Liver (tissue), 9 donors: ENCODE measurements around the gene HPCAL4. TPM values are rescaled to one million over a fixed set of nuclear protein-coding genes. Genes with fewer than 3 reads are reported as not detected.

Source experiments
- DNase-seq: peaks from one replicate; pipeline ENCODE4 v3.0.0-alpha.2; 2017; ENCODE audit warnings: low spot score
- H3K27ac ChIP-seq, 2 donors: one replicate each; pipeline ENCODE4 v1.7.0; 2013; ENCODE audit warnings: inconsistent platforms in 2 of 2, low read length in 2 of 2, control low read depth in 1 of 2, low read depth in 1 of 2, mild to moderate bottlenecking in 1 of 2
- H3K27me3 ChIP-seq, 4 donors: one replicate each; pipeline versions ENCODE4 v1.6.1 to v1.7.0; 2013; ENCODE audit warnings: low read length in 3 of 4, inconsistent platforms in 1 of 4, mild to moderate bottlenecking in 1 of 4, moderate library complexity in 1 of 4; ENCODE audit not compliant: control insufficient read depth in 4 of 4, insufficient read depth in 4 of 4
- H3K36me3 ChIP-seq, 4 donors: one replicate each; pipeline versions ENCODE4 v1.6.1 to v1.7.0; 2013; ENCODE audit warnings: low read length in 3 of 4, mild to moderate bottlenecking in 3 of 4, low read depth in 1 of 4, moderate library complexity in 1 of 4; ENCODE audit not compliant: control insufficient read depth in 4 of 4, insufficient read depth in 3 of 4
- H3K4me1 ChIP-seq, 4 donors: one replicate each; pipeline versions ENCODE4 v1.6.1 to v1.7.0; 2013; ENCODE audit warnings: low read length in 3 of 4, mild to moderate bottlenecking in 3 of 4, moderate library complexity in 1 of 4; ENCODE audit not compliant: control insufficient read depth in 4 of 4, insufficient read depth in 4 of 4
- H3K4me3 ChIP-seq, 3 donors: one replicate each; pipeline versions ENCODE4 v1.6.1 to v1.7.0; 2013; ENCODE audit warnings: low read length in 3 of 3, control low read depth in 1 of 3, low read depth in 1 of 3, mild to moderate bottlenecking in 1 of 3
- H3K9ac ChIP-seq, 2 donors: one replicate each; pipeline ENCODE4 v1.7.0; 2013; ENCODE audit warnings: low read length in 2 of 2, mild to moderate bottlenecking in 2 of 2, moderate library complexity in 2 of 2, control low read depth in 1 of 2, low read depth in 1 of 2
- H3K9me3 ChIP-seq, 4 donors: one replicate each; pipeline versions ENCODE4 v1.6.1 to v1.7.0; 2013; ENCODE audit warnings: low read length in 3 of 4; ENCODE audit not compliant: control insufficient read depth in 4 of 4
- ATF3 ChIP-seq: IDR thresholded peaks from 2 replicates; pipeline ENCODE4 v1.6.1; 2016; ENCODE audit warnings: antibody characterized with exemption
- CTCF ChIP-seq: fragments of 150-350 bp; IDR thresholded peaks from 2 replicates; pipeline ENCODE4 v1.5.1; 2017; ENCODE audit warnings: improper control_type of control experiment, low read depth, low read length; ENCODE audit not compliant: missing input control
- EGR1 ChIP-seq, 2 donors: IDR thresholded peaks; 2 replicates each; pipeline ENCODE4 v1.6.1; 2016 to 2018; ENCODE audit warnings: antibody characterized with exemption in 2 of 2, low read depth in 2 of 2
- FOXA1 ChIP-seq: IDR thresholded peaks from 2 replicates; pipeline ENCODE4 v1.6.1; 2016; ENCODE audit warnings: antibody characterized with exemption
- FOXA2 ChIP-seq: IDR thresholded peaks from 2 replicates; pipeline ENCODE4 v1.6.1; 2016; ENCODE audit warnings: antibody characterized with exemption
- GABPA ChIP-seq, 2 donors: IDR thresholded peaks in 1 of 2; conservative IDR thresholded peaks in 1 of 2; 2 replicates each; pipeline ENCODE4 v1.6.1; 2016; ENCODE audit warnings: antibody characterized with exemption in 2 of 2, mild to moderate bottlenecking in 1 of 2, moderate library complexity in 1 of 2
- HNF4A ChIP-seq, 2 donors: conservative IDR thresholded peaks; 2 replicates each; pipeline ENCODE4 v1.6.1; 2016; ENCODE audit warnings: antibody characterized with exemption in 2 of 2, mild to moderate bottlenecking in 2 of 2
- HNF4G ChIP-seq: IDR thresholded peaks from 2 replicates; pipeline ENCODE4 v1.6.1; 2016; ENCODE audit warnings: antibody characterized with exemption
- JUND ChIP-seq, 2 donors: IDR thresholded peaks; 2 replicates each; pipeline ENCODE4 v1.6.1; 2016; ENCODE audit warnings: antibody characterized with exemption in 2 of 2
- MAX ChIP-seq: IDR thresholded peaks from 2 replicates; pipeline ENCODE4 v1.6.1; 2016; ENCODE audit warnings: antibody characterized with exemption
- NR2F2 ChIP-seq: IDR thresholded peaks from 2 replicates; pipeline ENCODE4 v1.6.1; 2016; ENCODE audit warnings: antibody characterized with exemption
- RAD21 ChIP-seq, 2 donors: IDR thresholded peaks; 2 replicates each; pipeline ENCODE4 v1.6.1; 2016; ENCODE audit warnings: antibody characterized with exemption in 2 of 2, mild to moderate bottlenecking in 2 of 2
- RXRA ChIP-seq, 2 donors: IDR thresholded peaks; 2 replicates each; pipeline ENCODE4 v1.6.1; 2017 to 2018; ENCODE audit warnings: antibody characterized with exemption in 2 of 2, mild to moderate bottlenecking in 1 of 2
- SP1 ChIP-seq: IDR thresholded peaks from 2 replicates; pipeline ENCODE4 v1.6.1; 2018; ENCODE audit warnings: antibody characterized with exemption, mild to moderate bottlenecking
- TAF1 ChIP-seq: conservative IDR thresholded peaks from 2 replicates; pipeline ENCODE4 v1.6.1; 2016; ENCODE audit warnings: antibody characterized with exemption, mild to moderate bottlenecking
- YY1 ChIP-seq: IDR thresholded peaks from 2 replicates; pipeline ENCODE4 v1.6.1; 2016; ENCODE audit warnings: antibody characterized with exemption, mild to moderate bottlenecking
- WGBS: extraction: QIAGEN DNeasy Blood & Tissue Kit; methylation state at CpG from one replicate; pipeline ENCODE4 v1.1.7; 2013; 5-methylcytosine and 5-hydroxymethylcytosine counted together
- polyA plus RNA-seq, 2 donors: library from polyadenylated mRNA; stranded (reverse) in 1 of 2; unstranded in 1 of 2; fragments of 200-250 nt in 1 of 2; fragments of >200 nt in 1 of 2; fragmentation: Nextera tagmentation in 1 of 2; extraction: Ambion mirVana in 1 of 2; gene quantifications; one replicate each; pipeline versions ENCODE4 v1.2.1 to v1.2.3, GENCODE V29; 2013 to 2015
- total RNA-seq, 2 donors: library from RNA; depleted of rRNA; stranded (reverse); fragments of >200 nt; gene quantifications; one replicate each; pipeline ENCODE4 v1.2.3, GENCODE V29; 2014
- TF ChIP-seq, protein P1 (sequence below): IDR thresholded peaks from 2 replicates; pipeline ENCODE4 v1.6.1; 2016; ENCODE audit warnings: antibody characterized with exemption, mild to moderate bottlenecking
- TF ChIP-seq, protein P2 (sequence below): IDR thresholded peaks from 2 replicates; pipeline ENCODE4 v1.6.1; 2016; ENCODE audit warnings: antibody characterized with exemption
- donor health status: healthy.
- donor health status: healthy.
- donor health status: healthy.
- donor health status: healthy.
- donor health status: healthy.

Gene HPCAL4
- total and polyA plus RNA-seq, 4 donors, result not detected

GRCh38 chr1:39678889-39679288 is 12.3 kb downstream of the HPCAL4 start:
- no peak overlapping the region for H3K27ac ChIP-seq
- no peak overlapping the region for H3K4me3 ChIP-seq
- TF ChIP-seq ATF3 (no peak), YY1 (no peak), RAD21 (IDR thresholded peaks at IDR 0.05) (no peak), RXRA (IDR thresholded peaks at IDR 0.05) (no peak), FOXA1 (no peak), SP1 (no peak), CTCF (no peak), HNF4A (conservative IDR thresholded peaks at IDR 0.05) (no peak), TAF1 (no peak), EGR1 (IDR thresholded peaks at IDR 0.05; ENCODE audit: low read depth in 2 of 2) (no peak), MAX (no peak), HNF4G (no peak), FOXA2 (no peak), NR2F2 (no peak), GABPA (IDR thresholded peaks at IDR 0.05 in 1 of 2, conservative IDR thresholded peaks at IDR 0.05 in 1 of 2) (no peak), JUND (IDR thresholded peaks at IDR 0.05) (no peak)
- TF ChIP-seq, protein P1, sequence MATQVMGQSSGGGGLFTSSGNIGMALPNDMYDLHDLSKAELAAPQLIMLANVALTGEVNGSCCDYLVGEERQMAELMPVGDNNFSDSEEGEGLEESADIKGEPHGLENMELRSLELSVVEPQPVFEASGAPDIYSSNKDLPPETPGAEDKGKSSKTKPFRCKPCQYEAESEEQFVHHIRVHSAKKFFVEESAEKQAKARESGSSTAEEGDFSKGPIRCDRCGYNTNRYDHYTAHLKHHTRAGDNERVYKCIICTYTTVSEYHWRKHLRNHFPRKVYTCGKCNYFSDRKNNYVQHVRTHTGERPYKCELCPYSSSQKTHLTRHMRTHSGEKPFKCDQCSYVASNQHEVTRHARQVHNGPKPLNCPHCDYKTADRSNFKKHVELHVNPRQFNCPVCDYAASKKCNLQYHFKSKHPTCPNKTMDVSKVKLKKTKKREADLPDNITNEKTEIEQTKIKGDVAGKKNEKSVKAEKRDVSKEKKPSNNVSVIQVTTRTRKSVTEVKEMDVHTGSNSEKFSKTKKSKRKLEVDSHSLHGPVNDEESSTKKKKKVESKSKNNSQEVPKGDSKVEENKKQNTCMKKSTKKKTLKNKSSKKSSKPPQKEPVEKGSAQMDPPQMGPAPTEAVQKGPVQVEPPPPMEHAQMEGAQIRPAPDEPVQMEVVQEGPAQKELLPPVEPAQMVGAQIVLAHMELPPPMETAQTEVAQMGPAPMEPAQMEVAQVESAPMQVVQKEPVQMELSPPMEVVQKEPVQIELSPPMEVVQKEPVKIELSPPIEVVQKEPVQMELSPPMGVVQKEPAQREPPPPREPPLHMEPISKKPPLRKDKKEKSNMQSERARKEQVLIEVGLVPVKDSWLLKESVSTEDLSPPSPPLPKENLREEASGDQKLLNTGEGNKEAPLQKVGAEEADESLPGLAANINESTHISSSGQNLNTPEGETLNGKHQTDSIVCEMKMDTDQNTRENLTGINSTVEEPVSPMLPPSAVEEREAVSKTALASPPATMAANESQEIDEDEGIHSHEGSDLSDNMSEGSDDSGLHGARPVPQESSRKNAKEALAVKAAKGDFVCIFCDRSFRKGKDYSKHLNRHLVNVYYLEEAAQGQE, result no peak
- TF ChIP-seq, protein P2, sequence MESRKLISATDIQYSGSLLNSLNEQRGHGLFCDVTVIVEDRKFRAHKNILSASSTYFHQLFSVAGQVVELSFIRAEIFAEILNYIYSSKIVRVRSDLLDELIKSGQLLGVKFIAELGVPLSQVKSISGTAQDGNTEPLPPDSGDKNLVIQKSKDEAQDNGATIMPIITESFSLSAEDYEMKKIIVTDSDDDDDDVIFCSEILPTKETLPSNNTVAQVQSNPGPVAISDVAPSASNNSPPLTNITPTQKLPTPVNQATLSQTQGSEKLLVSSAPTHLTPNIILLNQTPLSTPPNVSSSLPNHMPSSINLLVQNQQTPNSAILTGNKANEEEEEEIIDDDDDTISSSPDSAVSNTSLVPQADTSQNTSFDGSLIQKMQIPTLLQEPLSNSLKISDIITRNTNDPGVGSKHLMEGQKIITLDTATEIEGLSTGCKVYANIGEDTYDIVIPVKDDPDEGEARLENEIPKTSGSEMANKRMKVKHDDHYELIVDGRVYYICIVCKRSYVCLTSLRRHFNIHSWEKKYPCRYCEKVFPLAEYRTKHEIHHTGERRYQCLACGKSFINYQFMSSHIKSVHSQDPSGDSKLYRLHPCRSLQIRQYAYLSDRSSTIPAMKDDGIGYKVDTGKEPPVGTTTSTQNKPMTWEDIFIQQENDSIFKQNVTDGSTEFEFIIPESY, result no peak
- H3K9ac ChIP-seq, result no peak overlapping the region
- 75% methylated on average over 2 of the region's 2 CpGs for WGBS
- no peaks in the 10 kb centered on the region for H3K4me1 ChIP-seq
- no peaks in the 10 kb centered on the region for H3K9me3 ChIP-seq
- DNase-seq, result no peak
- H3K27me3 ChIP-seq, result peaks cover 0 to 2% (median 0%) of the 10 kb centered on the region in 4 donors
- H3K36me3 ChIP-seq, result no peaks in the 10 kb centered on the region
